IPS DF 6.9 (cell line): ENCODE data around the gene UBASH3A.

Experiments
- DNase-seq: peaks from one replicate; pipeline ENCODE4 v3.0.0-alpha.2; 2013; ENCODE audit warnings: low read depth, low spot score
- H3K27ac ChIP-seq: one replicate; pipeline ENCODE4 v1.5.1; 2013; ENCODE audit warnings: low read length, control low read depth
- H3K27me3 ChIP-seq: 2 replicates; pipeline ENCODE4 v1.6.1; 2013; ENCODE audit warnings: mild to moderate bottlenecking, low read length; ENCODE audit not compliant: control insufficient read depth, insufficient read depth
- H3K36me3 ChIP-seq: 2 replicates; pipeline ENCODE4 v1.6.1; 2013; ENCODE audit warnings: low read length; ENCODE audit not compliant: control insufficient read depth, insufficient read depth
- H3K4me1 ChIP-seq: 2 replicates; pipeline ENCODE4 v1.6.1; 2013; ENCODE audit warnings: low read length; ENCODE audit not compliant: control insufficient read depth, insufficient read depth
- H3K4me3 ChIP-seq: 2 replicates; pipeline ENCODE4 v1.5.1; 2013; ENCODE audit warnings: mild to moderate bottlenecking, low read length
- H3K9me3 ChIP-seq: 2 replicates; pipeline ENCODE4 v1.6.1; 2013; ENCODE audit warnings: low read length, inconsistent platforms; ENCODE audit not compliant: control insufficient read depth, insufficient read depth
- WGBS: extraction: QIAGEN DNeasy Blood & Tissue Kit; methylation state at CpG from one replicate; pipeline ENCODE4 v1.1.7; 2013; ENCODE audit warnings: mixed read lengths, missing lambda C conversion rate; ENCODE audit not compliant: insufficient read length, insufficient coverage; 5-methylcytosine and 5-hydroxymethylcytosine counted together

The UBASH3A gene

GRCh38 chr21:42409366-42409765 is 5.7 kb downstream of the UBASH3A start:
- no peak for DNase-seq
- H3K9me3 ChIP-seq: no peaks in the 10 kb centered on the region
- no peaks in the 10 kb centered on the region for H3K27me3 ChIP-seq
- H3K36me3 ChIP-seq: no peaks in the 10 kb centered on the region
- no peaks in the 10 kb centered on the region for H3K4me1 ChIP-seq
- no CpG with 5 or more reads among the region's 7 CpGs for WGBS
- H3K27ac ChIP-seq: no peak overlapping the region
- H3K4me3 ChIP-seq: no peak overlapping the region

DNA sequence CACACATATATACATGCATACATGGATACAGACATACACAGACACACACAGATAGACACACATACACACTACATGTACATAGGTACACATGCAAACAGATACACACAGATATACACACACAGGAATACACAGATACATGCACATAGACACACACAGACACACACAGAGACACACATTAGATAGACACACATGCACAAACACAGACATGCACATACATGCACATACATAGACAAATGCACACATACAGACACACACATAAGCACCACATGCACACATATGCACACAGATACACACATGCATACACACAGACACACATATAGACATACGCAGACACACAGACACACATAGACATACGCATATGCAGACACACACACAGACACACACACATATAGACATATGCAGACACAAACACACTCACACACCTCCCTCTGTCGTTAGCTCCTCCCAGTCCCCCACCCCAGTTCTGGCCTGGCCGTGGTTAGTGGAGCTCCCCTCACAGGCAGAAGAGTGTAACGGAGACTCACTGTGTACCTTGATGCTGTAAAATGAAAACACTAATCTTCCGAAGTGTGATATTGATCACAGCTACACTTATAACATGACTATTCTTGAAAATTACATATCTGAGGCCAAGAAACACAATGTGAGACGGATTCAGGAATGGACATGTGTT is 7.6 kb downstream of the UBASH3A start:
- DNase-seq: no peak
- no peaks in the 10 kb centered on the region for H3K27me3 ChIP-seq
- no peak overlapping the region for H3K27ac ChIP-seq
- WGBS: no CpG with 5 or more reads among the region's 7 CpGs
- no peaks in the 10 kb centered on the region for H3K9me3 ChIP-seq
- no peaks in the 10 kb centered on the region for H3K36me3 ChIP-seq
- no peak overlapping the region for H3K4me3 ChIP-seq
- peaks cover 3% of the 10 kb centered on the region for H3K4me1 ChIP-seq

DNA sequence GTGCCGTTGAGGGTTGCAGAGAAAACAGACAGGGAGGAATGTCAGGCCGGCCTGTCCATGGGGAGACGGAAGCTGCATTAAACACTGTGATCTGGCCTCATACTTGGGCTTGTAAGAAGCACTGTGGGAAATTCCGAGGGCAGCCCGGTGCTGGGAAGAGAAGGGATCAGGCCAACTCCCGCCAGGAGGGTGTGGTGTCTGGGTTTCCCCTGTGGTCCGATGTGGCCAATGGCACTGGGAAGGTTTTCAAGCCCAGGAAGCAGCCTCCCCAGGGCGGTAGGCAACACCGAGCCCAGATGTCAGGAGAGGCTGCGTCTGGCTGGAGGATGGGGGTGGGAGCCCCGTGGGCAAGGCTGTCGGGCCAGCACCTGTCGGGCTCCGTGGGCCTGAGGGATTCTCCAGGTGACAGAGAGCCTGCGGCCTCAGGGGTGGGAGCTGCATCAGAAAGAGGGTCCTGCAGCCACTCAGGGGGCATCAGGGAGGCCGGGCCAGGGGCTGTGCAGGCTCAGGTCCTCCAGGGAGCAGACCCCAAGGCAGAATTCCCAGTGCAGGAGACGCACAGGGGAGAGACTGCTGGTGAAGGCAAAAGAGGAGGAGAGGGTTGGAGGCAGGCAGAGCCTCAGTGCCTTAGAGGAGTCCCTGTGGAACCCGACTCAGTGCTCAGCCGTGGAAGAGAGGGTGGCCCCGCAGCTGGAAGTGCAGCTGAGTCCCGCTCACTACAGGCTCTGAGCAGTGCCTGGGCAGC is 8.4 kb downstream of the UBASH3A start:
- no peak overlapping the region for H3K27ac ChIP-seq
- no peaks in the 10 kb centered on the region for H3K36me3 ChIP-seq
- peaks cover 3% of the 10 kb centered on the region for H3K4me1 ChIP-seq
- H3K4me3 ChIP-seq: no peak overlapping the region
- no peaks in the 10 kb centered on the region for H3K27me3 ChIP-seq
- DNase-seq: no peak
- no CpG with 5 or more reads among the region's 21 CpGs for WGBS
- no peaks in the 10 kb centered on the region for H3K9me3 ChIP-seq

- H3K36me3 ChIP-seq: no peaks in the 10 kb centered on the region
- H3K4me1 ChIP-seq: peaks cover 3% of the 10 kb centered on the region
- no peak for DNase-seq
- WGBS: no CpG with 5 or more reads among the region's 5 CpGs
- H3K9me3 ChIP-seq: no peaks in the 10 kb centered on the region
- H3K4me3 ChIP-seq: no peak overlapping the region
- H3K27me3 ChIP-seq: no peaks in the 10 kb centered on the region
- H3K27ac ChIP-seq: no peak overlapping the region
Observed at GRCh38 chr21:42412636-42412933, 8.9 kb downstream of the UBASH3A start.

DNA sequence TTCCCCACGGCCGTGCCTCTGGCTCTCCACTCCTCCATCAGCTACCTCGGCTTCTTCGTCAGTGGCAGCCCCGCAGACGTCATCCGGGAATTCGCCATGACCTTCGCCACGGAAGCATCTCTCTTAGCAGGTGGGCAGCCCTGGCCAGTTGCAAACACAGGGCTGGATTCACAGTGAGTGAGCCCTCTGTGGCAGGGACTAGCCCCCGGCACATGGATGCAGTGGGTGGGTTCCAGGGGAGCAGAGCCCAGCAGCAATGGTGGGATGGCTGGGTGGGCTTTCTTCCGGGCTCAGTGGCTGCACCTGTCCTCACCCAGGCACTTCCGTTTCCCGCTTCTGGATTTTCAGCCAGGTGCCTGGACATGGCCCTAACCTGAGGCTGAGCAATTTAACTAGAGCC is 9.4 kb downstream of the UBASH3A start:
- Histone ChIP-seq H3K27ac (no peak overlapping the region), H3K4me3 (no peak overlapping the region), H3K27me3 (no peaks in the 10 kb centered on the region), H3K4me1 (peaks cover 3% of the 10 kb centered on the region), H3K9me3 (no peaks in the 10 kb centered on the region), H3K36me3 (no peaks in the 10 kb centered on the region)
- no CpG with 5 or more reads among the region's 14 CpGs for WGBS
- DNase-seq: no peak

GRCh38 chr21:42413500-42413899 is 9.8 kb downstream of the UBASH3A start:
- no peak overlapping the region for H3K4me3 ChIP-seq
- DNase-seq: no peak
- WGBS: no CpG with 5 or more reads among the region's 4 CpGs
- peaks cover 3% of the 10 kb centered on the region for H3K4me1 ChIP-seq
- no peaks in the 10 kb centered on the region for H3K36me3 ChIP-seq
- no peak overlapping the region for H3K27ac ChIP-seq
- H3K27me3 ChIP-seq: no peaks in the 10 kb centered on the region
- H3K9me3 ChIP-seq: no peaks in the 10 kb centered on the region

DNA sequence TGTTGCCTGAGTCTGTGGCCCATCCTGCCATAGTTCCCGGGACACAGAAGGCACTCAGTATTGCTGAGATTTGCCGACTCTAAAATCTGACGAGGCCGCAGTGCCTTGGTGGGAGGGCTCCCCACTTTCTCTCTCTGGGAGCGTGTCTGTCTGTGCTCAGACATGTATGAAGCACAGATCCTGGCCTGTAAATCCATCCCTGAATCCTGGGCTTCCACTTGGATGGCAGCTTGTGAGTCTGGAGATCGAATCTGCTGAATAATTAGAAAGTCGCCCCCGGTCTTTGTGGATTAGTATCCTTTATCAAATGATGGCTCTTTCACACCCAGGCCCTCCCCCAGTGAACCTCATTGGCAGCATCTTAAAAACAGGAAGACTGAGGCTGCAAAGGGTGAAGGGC is 10.4 kb downstream of the UBASH3A start:
- Histone ChIP-seq H3K9me3 (no peaks in the 10 kb centered on the region), H3K36me3 (no peaks in the 10 kb centered on the region), H3K27ac (no peak overlapping the region), H3K4me3 (no peak overlapping the region), H3K4me1 (peaks cover 3% of the 10 kb centered on the region), H3K27me3 (no peaks in the 10 kb centered on the region)
- no CpG with 5 or more reads among the region's 8 CpGs for WGBS
- DNase-seq: no peak

GRCh38 chr21:42414553-42414927 is 10.8 kb downstream of the UBASH3A start:
- Histone ChIP-seq H3K4me3 (no peak overlapping the region), H3K27ac (no peak overlapping the region), H3K4me1 (peaks cover 3% of the 10 kb centered on the region), H3K27me3 (no peaks in the 10 kb centered on the region), H3K9me3 (no peaks in the 10 kb centered on the region), H3K36me3 (no peaks in the 10 kb centered on the region)
- WGBS: no CpG with 5 or more reads among the region's 8 CpGs
- DNase-seq: no peak

DNA sequence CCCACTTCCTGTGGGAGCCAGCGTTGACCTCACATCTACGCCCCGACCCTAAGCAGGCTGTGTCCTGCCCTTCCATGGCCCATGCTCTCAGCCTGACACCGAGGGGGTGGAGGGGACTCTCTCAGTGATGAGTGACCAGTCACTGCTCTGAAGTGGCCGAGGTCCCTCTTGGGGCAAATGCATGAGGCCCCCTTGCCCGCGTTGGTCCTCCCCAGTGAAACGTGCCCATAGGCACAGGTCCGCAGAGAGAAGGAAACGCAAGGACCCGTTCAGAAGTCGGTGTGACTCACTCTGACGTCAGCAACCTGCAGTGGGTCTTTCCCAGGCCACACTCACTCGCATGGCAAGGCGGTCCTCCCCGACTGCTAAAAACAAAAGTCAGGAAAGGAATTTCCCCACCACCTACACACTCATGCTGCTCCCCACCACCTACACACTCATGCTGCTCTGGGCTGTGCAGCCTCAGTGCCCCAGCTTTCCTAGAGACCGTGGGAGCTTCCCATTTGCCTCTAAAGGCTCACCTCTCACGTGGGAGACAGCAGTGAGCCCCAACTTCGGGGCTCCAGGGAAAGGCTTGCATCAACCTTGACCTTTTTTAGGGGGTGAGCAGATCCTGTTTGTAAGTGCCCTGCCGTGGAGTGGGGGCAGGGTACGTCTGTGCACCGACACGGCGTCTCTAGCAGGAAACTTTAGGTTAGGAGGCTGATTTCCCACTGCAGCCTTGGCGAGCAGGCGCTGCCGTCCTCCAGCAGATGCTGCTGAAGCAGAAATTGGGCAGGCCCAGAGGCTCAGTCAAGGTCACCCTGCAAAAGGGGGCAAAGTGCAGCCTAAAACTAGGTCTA is 11.4 kb downstream of the UBASH3A start:
- Histone ChIP-seq H3K9me3 (no peaks in the 10 kb centered on the region), H3K4me1 (peaks cover 3% of the 10 kb centered on the region), H3K36me3 (no peaks in the 10 kb centered on the region), H3K27me3 (no peaks in the 10 kb centered on the region), H3K27ac (no peak overlapping the region), H3K4me3 (no peak overlapping the region)
- no CpG with 5 or more reads among the region's 27 CpGs for WGBS
- DNase-seq: no peak

DNA sequence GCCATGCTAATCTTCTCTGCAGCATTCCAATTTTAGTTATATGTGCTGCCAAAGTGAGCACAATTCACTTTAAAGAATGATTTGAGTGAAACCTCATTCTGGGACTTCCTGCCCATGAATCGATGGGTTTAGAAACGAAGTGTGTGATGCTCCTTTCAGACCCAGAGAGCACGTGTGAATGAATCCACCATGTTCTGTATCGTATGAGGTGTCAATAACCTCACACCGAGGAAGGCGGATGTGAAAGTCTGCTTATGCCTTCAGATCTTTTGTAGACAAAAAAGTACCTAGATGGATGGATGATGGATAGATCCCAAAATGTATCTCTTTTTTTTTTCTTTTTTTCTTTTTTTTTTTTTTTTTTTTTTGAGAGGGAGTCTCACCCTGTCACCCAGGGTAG is 13.8 kb downstream of the UBASH3A start:
- no CpG with 5 or more reads among the region's 6 CpGs for WGBS
- DNase-seq: no peak
- Histone ChIP-seq H3K27ac (no peak overlapping the region), H3K36me3 (no peaks in the 10 kb centered on the region), H3K4me1 (peaks cover 3% of the 10 kb centered on the region), H3K27me3 (no peaks in the 10 kb centered on the region), H3K4me3 (no peak overlapping the region), H3K9me3 (no peaks in the 10 kb centered on the region)
